K562 (cell line): ENCODE results near the gene LSM6. TPM values are rescaled to one million over a fixed set of nuclear protein-coding genes. Genes with fewer than 3 reads are reported as not detected.

Source experiments
- ATAC-seq: fragments of 200-7000 bp; cut with Tn5 transposase; 3 replicates; pipeline ENCODE4 v1.9.1; 2020; ENCODE audit warnings: moderate library complexity
- BruUV-seq: library from RNA; stranded (reverse); fragments of 400-500 nt; replicated peaks from 2 replicates; lab custom pipeline; 2021; lab: Mats Ljungman, UMichigan
- CTCF ChIA-PET: fragments of 300-600 bp; formaldehyde crosslinking; extraction: SDS; loops from one replicate; lab custom pipeline; 2021; ENCODE audit warnings: low intra/inter-chr PET ratio; lab: Yijun Ruan, JAX
- POLR2A ChIA-PET: fragments of 300-600, 350-650 bp; sonication (Branson Sonifier 250); formaldehyde crosslinking; extraction: SDS; loops from one replicate; lab custom pipeline; 2021; ENCODE audit warnings: antibody characterized with exemption, inconsistent platforms; lab: Yijun Ruan, JAX
- DNase-seq, 4 experiments: peaks; one replicate each; pipeline versions ENCODE4 v3.0.0 to v3.0.0-alpha.2; 2011 to 2018; ENCODE audit warnings: low spot score in 3 of 4, mixed read lengths in 3 of 4; ENCODE audit errors: extremely low read depth in 1 of 4
- FAIRE-seq: peaks from 2 replicates; lab custom pipeline; 2011; peaks lifted over from hg19 to GRCh38; lab: Jason Lieb, UNC
- H2AFZ ChIP-seq: 2 replicates; pipeline ENCODE4 v1.6.0; 2011; ENCODE audit warnings: low read depth, low read length, control low read depth, inconsistent platforms
- H3K27ac ChIP-seq: fragments of 200-600 bp; 3 replicates; pipeline ENCODE4 v1.8.0; 2011; ENCODE audit warnings: low read depth, mild to moderate bottlenecking, control low read depth, inconsistent platforms, low read length, moderate library complexity, mixed read lengths; ENCODE audit errors: extremely low read depth
- H3K27me3 ChIP-seq, 2 experiments: fragments of 300-600 bp in 1 of 2; 2 replicates in 1 of 2; 3 replicates in 1 of 2; pipeline versions ENCODE4 v1.6.0 to v1.8.0; 2011; ENCODE audit warnings: inconsistent platforms in 2 of 2, low read length in 2 of 2, mild to moderate bottlenecking in 1 of 2, mixed read lengths in 1 of 2, moderate library complexity in 1 of 2; ENCODE audit not compliant: control insufficient read depth in 2 of 2, insufficient read depth in 2 of 2
- H3K36me3 ChIP-seq: fragments of 300-600 bp; 3 replicates; pipeline ENCODE4 v1.8.0; 2011; ENCODE audit warnings: mild to moderate bottlenecking, low read length, inconsistent platforms; ENCODE audit not compliant: control insufficient read depth, insufficient read depth
- H3K4me1 ChIP-seq, 2 experiments: fragments of 200-600 bp in 1 of 2; replicated peaks in 1 of 2; 2 replicates in 1 of 2; 3 replicates in 1 of 2; pipeline versions ENCODE4 v1.5.1 to v1.8.0; 2011; ENCODE audit warnings: inconsistent platforms in 2 of 2, low read length in 2 of 2, mild to moderate bottlenecking in 1 of 2, mixed read lengths in 1 of 2, moderate library complexity in 1 of 2; ENCODE audit not compliant: control insufficient read depth in 2 of 2, insufficient read depth in 2 of 2
- H3K4me2 ChIP-seq: 2 replicates; pipeline ENCODE4 v1.6.1; 2011; ENCODE audit warnings: low read length, control low read depth, inconsistent platforms, mixed read lengths; ENCODE audit not compliant: insufficient read depth
- H3K4me3 ChIP-seq: fragments of 200-600 bp; sonication (generic), shearing (Covaris generic); 2 replicates; pipeline ENCODE4 v1.5.1; 2016; ENCODE audit warnings: control low read depth, inconsistent platforms
- H3K79me2 ChIP-seq: fragments of 200-600 bp; 3 replicates; pipeline ENCODE4 v1.8.0; 2011; ENCODE audit warnings: low read length, inconsistent platforms; ENCODE audit not compliant: control insufficient read depth, insufficient read depth
- H3K9ac ChIP-seq, 2 experiments: 2 replicates each; pipeline versions ENCODE4 v1.6.0 to v1.6.1; 2011; ENCODE audit warnings: low read depth in 2 of 2, low read length in 2 of 2, control low read depth in 1 of 2, inconsistent platforms in 1 of 2, mild to moderate bottlenecking in 1 of 2, mixed read lengths in 1 of 2; ENCODE audit not compliant: insufficient read depth in 1 of 2
- H3K9me1 ChIP-seq: one replicate; pipeline ENCODE4 v1.6.0; 2011; ENCODE audit warnings: inconsistent platforms, mild to moderate bottlenecking, low read length, moderate library complexity; ENCODE audit not compliant: control insufficient read depth, insufficient read depth
- H3K9me3 ChIP-seq: replicated peaks from 2 replicates; pipeline ENCODE4 v1.5.1; 2011; ENCODE audit warnings: low read depth, low read length, inconsistent platforms; ENCODE audit not compliant: control insufficient read depth, insufficient read depth
- H4K20me1 ChIP-seq: replicated peaks from 2 replicates; pipeline ENCODE4 v1.6.1; 2011; ENCODE audit warnings: low read length, inconsistent platforms, mixed read lengths; ENCODE audit not compliant: control insufficient read depth, insufficient read depth
- ATF1 ChIP-seq, 2 experiments: fragments of 450-650 bp in 1 of 2; IDR thresholded peaks; 2 replicates each; pipeline ENCODE4 v1.6.1; 2016; ENCODE audit warnings: missing compliant biosample characterization in 1 of 2, missing genetic modification characterization in 1 of 2
- CREM ChIP-seq: IDR thresholded peaks from 2 replicates; pipeline ENCODE4 v1.6.1; 2014; ENCODE audit warnings: antibody characterized with exemption, low read depth
- E2F4 ChIP-seq: sonication (generic); formaldehyde crosslinking; IDR thresholded peaks from 2 replicates; pipeline ENCODE4 v1.8.0; 2022; ENCODE audit warnings: mild to moderate bottlenecking, low read depth, missing genetic modification reagents
- EWSR1 ChIP-seq: fragments of 450-650 bp; IDR thresholded peaks from 2 replicates; pipeline ENCODE4 v1.6.1; 2018; ENCODE audit warnings: borderline replicate concordance, mild to moderate bottlenecking, low read depth, moderate library complexity; ENCODE audit not compliant: partially characterized antibody
- ILK ChIP-seq: fragments of 450-650 bp; IDR thresholded peaks from 2 replicates; pipeline ENCODE4 v1.6.1; 2016; ENCODE audit warnings: missing genetic modification characterization, low read depth, mild to moderate bottlenecking, missing compliant biosample characterization, moderate library complexity, borderline replicate concordance
- ZNF41 ChIP-seq: fragments of 250-450 bp; sonication (Bioruptor Pico); conservative IDR thresholded peaks from 2 replicates; pipeline ENCODE4 v1.4.0; 2020; ENCODE audit warnings: mild to moderate bottlenecking
- WGBS: fragments of 100-300 bp; shearing (Covaris generic); methylation state at CpG from one replicate; pipeline ENCODE4 v1.1.6; 2016; ENCODE audit warnings: low coverage, mixed read lengths; ENCODE audit not compliant: insufficient coverage; ENCODE audit errors: missing lambda C conversion rate; 5-methylcytosine and 5-hydroxymethylcytosine counted together
- in situ Hi-C: fragments of 300-500 bp; cut with MboI; formaldehyde crosslinking; loops from 4 replicates; pipeline ENCODE4 v1.15.0; 2018; ENCODE audit warnings: inconsistent platforms, mixed read lengths
- intact Hi-C: fragments of 100-400 bp; cut with micrococcal nuclease; formaldehyde crosslinking; loops from 2 replicates; pipeline ENCODE4 v1.14.2; 2022
- polyA plus RNA-seq, 8 experiments: library from polyadenylated mRNA; depleted of rRNA in 4 of 8; stranded (reverse) in 5 of 8; unstranded in 3 of 8; fragments of >200 nt; fragmentation: Nextera tagmentation in 2 of 8; fragmentation: Illumina TruSeq in 1 of 8; extraction: Ambion mirVana in 2 of 8; extraction: Trizol in 1 of 8; gene quantifications; 2 replicates each; pipeline versions ENCODE4 v1.2.1 to v1.2.3, GENCODE V29; 2011 to 2014; ENCODE audit warnings: inconsistent platforms in 1 of 8, missing spikeins in 1 of 8
- total RNA-seq, 7 experiments: library from RNA; depleted of rRNA in 6 of 7; stranded (reverse); fragments of >200 nt in 6 of 7; fragmentation: Illumina TruSeq in 2 of 7; extraction: Trizol in 2 of 7; gene quantifications; 2 replicates each; pipeline versions ENCODE4 v1.2.1 to v1.2.3, GENCODE V29; 2011 to 2021; ENCODE audit warnings: low replicate concordance in 1 of 7

LSM6 gene
- total and polyA plus RNA-seq, 9 of the 15 experiments (the other 6 are each of a cell fraction or from before 2014, with no cell fraction given) = 39.9 to 150 (median 97.4) TPM

- Histone ChIP-seq H3K9me3 (no peaks in the 10 kb centered on the region), H3K27me3 (peaks cover 0 to 4% of the 10 kb centered on the region in 2 experiments; a peak in 1 of 5 replicates), H3K36me3 (no peaks in the 10 kb centered on the region), H4K20me1 (no peaks in the 10 kb centered on the region), H3K9ac (no peak overlapping the region), H3K4me1 (no peaks in the 10 kb centered on the region), H3K4me3 (no peak overlapping the region), H3K9me1 (no peaks in the 10 kb centered on the region), H2AFZ (no peak overlapping the region), H3K4me2 (no peak overlapping the region), H3K27ac (no peak overlapping the region), H3K79me2 (no peaks in the 10 kb centered on the region)
- intact Hi-C loops (no loop called here), in situ Hi-C loops (no loop called here)
- DNase-seq = no peak
- TF ChIP-seq ATF1 (CRISPR knock-in tag; IDR thresholded peaks at IDR 0.05) (no peak), ATF1 (tag; IDR thresholded peaks at IDR 0.05) (no peak), EWSR1 (no peak), ILK (tag) (no peak), E2F4 (CRISPR knock-in tag) (no peak), CREM (no peak), ZNF41 (CRISPR knock-in tag) (no peak)
- 0% methylated on average over 1 of the region's 1 CpG for WGBS
- POLR2A ChIA-PET = no interaction called here
- CTCF ChIA-PET = no interaction called here
- FAIRE-seq = no peak
- BruUV-seq = no TSS peak
- ATAC-seq = no peak
Observed at GRCh38 chr4:146165221-146165620, 10.3 kb upstream of the LSM6 start.
